ENCODE results near the gene HMX2. TPM values are rescaled to one million over a fixed set of nuclear protein-coding genes. Genes with fewer than 3 reads are reported as not detected.

The HMX2 gene
- total RNA-seq, 6 experiments from 2014 or later, result not detected

- intact Hi-C loops (cut with DNase I), result no loop called here
- no peak for TF ChIP-seq CTCF (IDR thresholded peaks at IDR 0.05)
- no peak for TF ChIP-seq POLR2A (IDR thresholded peaks at IDR 0.05)
- Histone ChIP-seq H3K4me3 (no peak overlapping the region), H3K27me3 (peaks cover 4 to 10% of the 10 kb centered on the region in 2 donors), H3K4me1 (peaks cover 0 to 22% (median 6%) of the 10 kb centered on the region in 4 donors), H3K9me3 (no peaks in the 10 kb centered on the region), H3K27ac (no peak overlapping the region), H3K36me3 (peaks cover 0 to 38% (median 13%) of the 10 kb centered on the region in 4 donors)
- DNase-seq, result no peak
- 34% methylated on average over 3 of the region's 3 CpGs for WGBS (ENCODE audit: insufficient coverage, low coverage, low lambda C conversion rate, missing lambda C conversion rate)
- no peak for ATAC-seq
Measured at GRCh38 chr10:123157210-123157609, 9.3 kb downstream of the HMX2 start.

GRCh38 chr10:123158682-123159081 lies 10.7 kb downstream of the HMX2 start:
- WGBS (ENCODE audit: insufficient coverage, low coverage, low lambda C conversion rate, missing lambda C conversion rate), result 88% methylated on average over 1 of the region's 1 CpG
- DNase-seq (no peak), ATAC-seq (no peak)
- Histone ChIP-seq H3K4me1 (peaks cover 0 to 22% (median 6%) of the 10 kb centered on the region in 4 donors), H3K27ac (no peak overlapping the region), H3K9me3 (no peaks in the 10 kb centered on the region), H3K36me3 (peaks cover 0 to 52% (median 19%) of the 10 kb centered on the region in 4 donors), H3K27me3 (no peaks in the 10 kb centered on the region), H3K4me3 (no peak overlapping the region)
- intact Hi-C loops (cut with DNase I), result no loop called here
- TF ChIP-seq CTCF (IDR thresholded peaks at IDR 0.05), result no peak
- TF ChIP-seq POLR2A (IDR thresholded peaks at IDR 0.05), result no peak

GRCh38 chr10:123160311-123160980 lies 12.5 kb downstream of the HMX2 start:
- Histone ChIP-seq H3K4me3 (no peak overlapping the region), H3K9me3 (no peaks in the 10 kb centered on the region), H3K36me3 (peaks cover 0 to 61% (median 23%) of the 10 kb centered on the region in 4 donors), H3K27ac (no peak overlapping the region), H3K4me1 (peaks cover 0 to 18% (median 1%) of the 10 kb centered on the region in 4 donors), H3K27me3 (no peaks in the 10 kb centered on the region)
- WGBS (ENCODE audit: insufficient coverage, low coverage, low lambda C conversion rate, missing lambda C conversion rate), result 62% methylated on average over 9 of the region's 11 CpGs
- no peak for TF ChIP-seq POLR2A (IDR thresholded peaks at IDR 0.05)
- TF ChIP-seq CTCF (IDR thresholded peaks at IDR 0.05), result no peak
- intact Hi-C loops (cut with DNase I), result no loop called here
- DNase-seq, result no peak
- no peak for ATAC-seq

- no peak for ATAC-seq
- intact Hi-C loops (cut with DNase I), result no loop called here
- Histone ChIP-seq H3K27ac (no peak overlapping the region), H3K36me3 (peaks cover 0 to 42% (median 13%) of the 10 kb centered on the region in 4 donors), H3K9me3 (no peaks in the 10 kb centered on the region), H3K27me3 (no peaks in the 10 kb centered on the region), H3K4me1 (no peaks in the 10 kb centered on the region), H3K4me3 (no peak overlapping the region)
- WGBS (ENCODE audit: insufficient coverage, low coverage, low lambda C conversion rate, missing lambda C conversion rate), result 93% methylated on average over 2 of the region's 2 CpGs
- TF ChIP-seq CTCF (IDR thresholded peaks at IDR 0.05) (no peak), POLR2A (IDR thresholded peaks at IDR 0.05) (no peak)
- DNase-seq, result no peak
Measured at GRCh38 chr10:123164319-123164718, 16.4 kb downstream of the HMX2 start.

Measured in right lobe of liver (tissue), 6 donors.